ENCODE measurements around the gene MGA. TPM values are rescaled to one million over a fixed set of nuclear protein-coding genes. Genes with fewer than 3 reads are reported as not detected.

Gene MGA
- polyA plus RNA-seq (ENCODE audit: insufficient read length in 4 of 4): 10 to 100 TPM; 31.7 to 35.2 (median 33.2) TPM

DNA sequence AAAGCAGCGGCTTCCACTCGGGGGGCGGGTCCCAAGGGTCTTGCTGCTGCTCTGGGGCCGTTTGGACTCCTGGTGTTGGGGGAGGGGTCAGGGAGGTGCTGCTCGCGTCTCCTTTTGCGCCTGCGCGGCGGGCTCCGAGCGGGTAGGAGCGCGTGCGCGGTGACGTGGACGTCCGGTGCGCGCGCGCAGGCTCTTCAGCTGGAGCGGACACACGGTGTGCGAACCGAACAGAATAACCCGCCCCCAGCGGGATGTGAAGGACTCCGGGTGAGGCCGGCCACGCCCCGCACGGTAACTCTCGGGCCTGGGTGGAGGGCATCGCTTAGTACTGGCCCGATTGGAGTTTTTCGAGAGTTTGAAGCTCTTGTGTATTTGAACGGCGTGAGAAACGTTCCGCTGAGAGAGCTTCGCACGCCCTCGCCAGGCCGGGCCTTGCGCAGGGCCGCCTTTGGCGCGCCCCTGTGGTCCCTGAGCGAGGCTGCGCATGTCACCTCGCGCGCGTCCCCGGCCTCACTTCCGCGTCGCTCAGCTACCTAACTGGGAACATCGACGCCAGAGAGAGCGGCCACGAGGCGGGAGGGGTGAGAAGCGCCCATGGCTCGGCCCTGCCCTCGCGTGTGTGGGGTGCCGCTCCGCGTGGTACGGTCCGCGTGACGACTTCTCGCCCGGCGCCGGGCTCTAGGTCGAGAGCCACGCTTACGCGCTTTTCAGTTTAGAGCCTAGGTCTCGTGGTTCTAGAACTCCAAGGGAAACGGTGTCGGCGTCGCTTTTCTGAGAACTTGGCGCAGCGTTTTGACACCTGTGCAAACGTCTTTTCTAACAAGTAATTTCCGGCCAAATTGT lies at the start of gene MGA:
TSS of gene MGA (plus strand) at position 171 of the 843 bp plus-strand sequence.
- peak; percentile 89 to 92 (median 90) for DNase-seq (ENCODE audit: low read depth in 4 of 4, low spot score in 3 of 4)

DNA sequence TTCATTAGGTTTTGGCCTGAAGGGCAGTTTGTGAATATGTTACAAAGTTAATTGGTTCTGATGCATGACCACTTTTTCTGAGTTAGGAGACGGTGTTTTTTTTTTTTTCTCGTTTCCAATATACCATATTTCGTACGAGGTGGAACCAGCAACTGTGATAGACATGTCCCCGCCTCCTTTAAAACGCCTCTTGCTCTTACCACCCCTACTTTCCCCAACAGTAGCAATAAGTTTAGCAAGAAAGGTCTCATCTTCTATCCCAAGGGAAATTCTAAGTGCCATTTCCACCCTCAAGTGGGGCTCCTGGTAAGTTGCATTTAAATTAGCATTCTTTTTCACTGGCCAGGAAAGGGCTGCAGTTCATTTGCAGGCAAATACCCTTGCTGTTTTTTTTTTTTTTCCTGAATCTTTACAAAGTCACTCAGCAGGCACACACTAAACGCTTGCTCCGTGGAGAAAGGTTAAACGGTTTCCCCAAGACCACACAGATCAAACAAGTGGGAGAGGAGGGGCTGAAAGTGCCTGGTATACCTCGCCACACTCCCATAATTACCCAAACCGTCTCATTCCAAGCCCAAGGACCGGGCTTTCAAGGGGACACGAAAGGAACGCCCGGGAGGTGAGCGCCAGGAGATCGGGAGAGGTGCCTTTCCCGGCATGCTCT lies 39.5 kb upstream of the MGA start:
- DNase-seq (ENCODE audit: low read depth in 4 of 4, low spot score in 3 of 4): peak in 1 of 4 donors; percentile 10

DNA sequence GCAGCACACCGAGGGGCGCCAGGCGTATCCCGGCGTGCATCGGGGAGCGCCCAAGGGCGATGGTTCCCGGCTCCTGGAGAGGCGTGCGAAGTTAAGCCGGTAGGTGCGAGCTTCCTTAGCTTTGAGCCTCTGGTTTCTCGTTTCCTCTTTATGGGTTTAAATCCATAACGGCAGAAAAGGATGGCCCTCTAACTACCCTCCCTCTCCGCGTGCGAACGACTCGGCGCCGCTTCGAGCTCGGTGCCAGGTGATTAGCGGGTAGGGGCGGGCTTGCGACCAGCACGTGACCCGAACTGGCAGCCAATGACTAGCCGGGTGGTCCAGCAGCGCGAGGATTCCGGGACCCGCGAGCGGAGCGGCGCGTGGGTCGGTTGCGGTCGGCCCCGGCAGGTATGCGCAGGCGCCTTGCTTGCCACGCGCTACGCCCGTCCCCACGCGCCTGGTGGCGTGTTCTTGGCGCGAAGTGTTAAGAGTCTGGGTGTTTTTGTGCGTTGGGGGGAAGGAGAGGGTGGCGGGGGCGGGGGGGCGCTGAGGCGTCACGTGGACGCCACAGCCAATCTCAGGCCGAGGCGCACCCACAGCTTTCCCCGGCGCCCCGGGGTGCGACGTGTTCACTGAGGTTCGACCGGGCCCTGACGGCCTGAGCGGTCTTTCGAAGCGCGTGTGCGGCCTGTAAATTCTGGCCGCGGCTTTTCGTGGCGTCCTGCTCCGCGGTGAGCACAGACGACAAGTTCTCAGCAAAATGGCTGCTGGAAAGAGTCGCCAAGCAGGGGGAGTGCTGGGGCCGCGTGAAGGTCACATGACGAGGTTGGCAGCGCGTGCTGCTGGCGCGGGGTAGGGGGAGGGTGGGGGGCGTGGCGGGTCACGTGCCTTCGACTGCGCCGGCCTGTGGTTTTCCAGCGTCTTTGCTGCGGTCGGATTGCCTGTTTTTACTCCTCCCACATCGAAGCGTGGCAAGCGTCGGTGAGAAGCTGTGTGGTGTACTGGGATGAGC lies 38.7 kb upstream of the MGA start:
- peak; percentile 65 to 73 (median 68) for DNase-seq (ENCODE audit: low read depth in 4 of 4, low spot score in 3 of 4)

GRCh38 chr15:41622901-41623300 lies 37.3 kb upstream of the MGA start:
- no peak for DNase-seq (ENCODE audit: low read depth in 4 of 4, low spot score in 3 of 4)

DNA sequence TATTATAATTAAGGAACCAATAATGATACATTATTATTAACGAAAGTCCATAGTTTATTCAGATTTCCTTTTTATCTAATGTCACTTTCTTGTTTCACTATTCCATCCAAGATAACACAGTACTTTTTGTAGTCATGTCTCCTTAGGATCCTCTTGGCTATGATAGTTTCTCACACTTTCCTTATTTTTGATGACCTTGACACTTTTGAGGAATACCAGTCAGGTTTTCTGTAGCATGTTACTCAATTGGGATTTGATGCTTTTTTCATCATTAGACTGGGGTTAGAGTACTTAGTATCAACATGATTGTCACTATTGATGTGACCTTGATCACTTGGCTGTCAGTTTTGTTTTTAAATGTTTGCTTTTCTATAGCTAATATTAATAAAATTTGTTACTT lies 33.0 kb upstream of the MGA start:
- DNase-seq (ENCODE audit: low read depth in 4 of 4, low spot score in 3 of 4): no peak

GRCh38 chr15:41629463-41629862 lies 30.7 kb upstream of the MGA start:
- DNase-seq (ENCODE audit: low read depth in 4 of 4, low spot score in 3 of 4): no peak

GRCh38 chr15:41629883-41630282 lies 30.3 kb upstream of the MGA start:
- no peak for DNase-seq (ENCODE audit: low read depth in 4 of 4, low spot score in 3 of 4)

DNA sequence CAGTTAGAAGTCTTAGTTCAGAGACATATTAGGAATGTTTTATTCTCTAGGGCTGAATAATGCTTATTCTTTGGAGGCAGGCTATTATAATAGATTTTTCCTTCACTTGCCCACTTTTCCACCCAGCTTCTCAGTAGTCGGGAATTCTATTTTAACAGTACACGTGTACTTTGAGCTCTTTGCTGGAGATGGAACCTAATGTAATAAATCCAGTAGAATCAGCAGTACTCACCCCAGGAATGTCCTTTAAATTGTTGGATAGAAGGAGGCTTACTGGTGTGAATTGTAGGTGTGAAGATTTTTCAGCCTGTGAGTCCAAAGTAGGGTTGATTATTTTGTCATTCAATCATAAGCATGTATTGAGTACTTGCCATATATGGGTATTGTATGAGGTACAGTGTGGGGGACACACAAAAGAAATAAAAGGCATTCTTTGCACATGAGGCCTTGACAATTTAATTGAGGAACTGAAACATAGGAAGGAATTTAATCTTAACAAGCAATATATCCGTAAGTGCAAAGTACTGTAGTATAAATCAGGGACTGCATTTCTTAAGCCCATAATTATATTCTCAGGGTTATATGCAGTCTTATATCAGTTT lies 29.5 kb upstream of the MGA start:
- no peak for DNase-seq (ENCODE audit: low read depth in 4 of 4, low spot score in 3 of 4)

- no peak for DNase-seq (ENCODE audit: low read depth in 4 of 4, low spot score in 3 of 4)
Observed at GRCh38 chr15:41631880-41632470, 28.2 kb upstream of the MGA start.

DNA sequence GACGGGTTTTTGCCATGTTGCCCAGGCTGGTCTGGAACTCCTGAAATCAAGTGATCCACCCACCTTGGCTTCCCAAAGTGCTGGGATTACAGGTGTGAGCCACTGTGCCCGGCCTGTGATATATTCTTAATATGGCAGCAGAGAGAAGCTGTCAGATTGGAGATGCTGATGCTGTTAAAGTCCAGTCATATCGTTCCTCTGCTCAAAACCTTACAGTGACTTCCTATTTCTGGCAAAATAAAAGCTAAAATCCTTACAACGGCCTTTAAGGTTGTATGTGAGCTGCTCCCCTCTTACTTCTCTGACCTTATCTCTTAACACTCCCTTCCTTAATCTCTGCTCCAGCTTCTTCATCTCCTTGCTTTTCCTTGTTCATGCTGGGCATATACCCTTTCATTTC lies 26.6 kb upstream of the MGA start:
- no peak for DNase-seq (ENCODE audit: low read depth in 4 of 4, low spot score in 3 of 4)

- no peak for DNase-seq (ENCODE audit: low read depth in 4 of 4, low spot score in 3 of 4)
Observed at GRCh38 chr15:41634072-41634626, 26.1 kb upstream of the MGA start.

GRCh38 chr15:41637086-41637485 lies 23.1 kb upstream of the MGA start:
- DNase-seq (ENCODE audit: low read depth in 4 of 4, low spot score in 3 of 4): no peak

DNA sequence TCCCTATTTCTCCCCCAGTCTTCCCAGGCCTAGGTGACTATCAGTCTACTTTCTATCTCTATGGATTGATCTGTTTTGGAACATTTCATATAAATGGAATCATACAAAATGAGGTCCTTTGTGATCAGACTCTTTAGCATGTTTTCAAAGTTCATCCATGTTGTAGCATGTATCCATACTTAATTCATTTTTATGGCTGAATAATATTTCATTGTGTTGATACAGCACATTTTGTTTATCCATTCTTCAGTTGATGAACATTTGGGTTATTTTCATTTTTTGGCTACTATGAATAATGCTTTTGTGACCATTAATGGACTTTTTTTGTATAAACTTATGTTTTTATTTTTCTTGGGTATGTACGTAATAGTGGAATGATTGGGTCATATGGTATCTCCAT lies 19.2 kb upstream of the MGA start:
- no peak for DNase-seq (ENCODE audit: low read depth in 4 of 4, low spot score in 3 of 4)

DNA sequence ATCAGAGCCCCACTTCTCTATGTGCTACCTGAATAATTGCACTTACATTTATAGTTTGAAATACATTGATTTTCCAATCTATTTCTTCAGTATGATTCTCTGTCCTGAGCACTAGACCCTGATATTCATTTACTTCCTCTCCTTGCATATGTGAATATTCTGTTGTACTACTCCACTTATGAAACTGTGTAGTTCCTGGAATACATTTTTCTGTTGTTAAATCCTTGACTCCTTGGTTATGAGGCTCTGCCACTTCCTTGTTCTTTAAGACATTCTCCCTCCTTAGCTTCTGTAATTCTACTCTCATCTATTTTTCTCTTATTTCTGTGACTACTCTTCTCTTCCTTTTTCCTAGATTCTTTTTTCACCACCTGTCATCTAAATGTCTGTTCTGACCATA lies 12.9 kb upstream of the MGA start:
- no peak for DNase-seq (ENCODE audit: low read depth in 4 of 4, low spot score in 3 of 4)

DNA sequence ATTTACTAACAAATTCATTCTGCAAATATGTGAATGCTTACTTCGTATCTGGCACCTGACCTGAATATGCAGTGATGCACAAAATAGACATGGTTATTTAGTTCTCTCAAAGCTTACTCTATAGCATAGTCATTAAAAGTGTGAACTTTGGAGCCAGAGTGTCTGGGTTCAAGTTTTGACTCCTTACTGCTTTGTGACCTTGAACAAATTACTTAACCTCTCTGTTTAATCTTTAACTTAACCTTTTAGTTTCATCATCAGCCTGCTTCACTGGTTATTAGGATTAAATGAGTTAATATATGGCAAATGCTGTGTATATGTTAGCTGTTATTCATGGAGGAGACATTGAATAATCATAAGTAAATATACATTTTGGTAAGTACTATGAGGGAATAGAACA lies 12.1 kb upstream of the MGA start:
- no peak for DNase-seq (ENCODE audit: low read depth in 4 of 4, low spot score in 3 of 4)

GRCh38 chr15:41648770-41649169 lies 11.4 kb upstream of the MGA start:
- DNase-seq (ENCODE audit: low read depth in 4 of 4, low spot score in 3 of 4): no peak

DNA sequence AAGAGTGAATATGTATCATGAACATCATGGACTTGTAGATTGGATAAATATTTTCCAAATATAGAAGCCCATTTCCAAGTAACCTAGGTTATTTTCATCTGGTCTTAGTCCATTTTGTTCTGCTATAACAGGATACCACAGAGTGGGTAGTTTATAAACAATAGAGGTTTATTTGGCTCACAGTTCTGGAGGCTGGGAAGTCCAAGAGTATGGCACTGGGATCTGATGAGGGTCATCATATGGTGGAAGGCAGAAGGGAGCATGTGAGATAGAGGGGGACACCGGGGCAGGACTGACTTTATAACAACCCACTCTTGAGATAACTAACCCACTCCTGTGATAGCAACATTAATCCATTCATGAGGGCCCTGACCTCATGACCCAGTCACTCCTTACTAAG lies 9.4 kb upstream of the MGA start:
- no peak for DNase-seq (ENCODE audit: low read depth in 4 of 4, low spot score in 3 of 4)

- no peak for DNase-seq (ENCODE audit: low read depth in 4 of 4, low spot score in 3 of 4)
Observed at GRCh38 chr15:41651373-41651772, 8.8 kb upstream of the MGA start.

- no peak for DNase-seq (ENCODE audit: low read depth in 4 of 4, low spot score in 3 of 4)
Observed at GRCh38 chr15:41653760-41654159, 6.4 kb upstream of the MGA start.

DNA sequence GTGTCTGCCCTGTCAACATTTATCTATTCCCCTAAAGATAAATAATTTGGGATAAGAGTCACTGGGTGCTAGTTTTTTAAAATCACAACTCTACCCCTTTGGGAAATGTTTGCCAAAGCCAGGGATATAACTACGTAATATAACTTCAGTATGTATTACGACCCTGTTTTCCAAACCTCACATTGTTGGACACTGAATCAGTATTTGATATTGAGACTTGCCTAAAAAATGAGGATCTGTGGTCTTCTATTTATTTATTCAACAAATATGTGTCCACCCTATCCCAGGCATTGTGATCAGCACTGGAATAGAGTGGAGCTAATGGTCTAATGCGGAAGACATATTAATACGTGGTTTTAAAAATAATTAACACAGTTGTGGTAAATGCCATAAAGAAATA lies 4.5 kb upstream of the MGA start:
- DNase-seq (ENCODE audit: low read depth in 4 of 4, low spot score in 3 of 4): no peak

All from right renal pelvis (tissue), 4 donors.